Globus pallidus (tissue), 1 donor: ENCODE measurements around the gene TBCK.
A peak's percentile ranks its signal among the peaks of the same experiment; 100 is the strongest.
"Not testable (repeated sequence)": the region's sequence is repeated elsewhere in the genome, so short reads cannot be mapped to it uniquely, and the experiment has no call there.

ENCODE experiments used
- DNase-seq: peaks from one replicate; pipeline ENCODE4 v3.0.0-alpha.2; 2015; ENCODE audit warnings: low spot score

TBCK gene

DNA sequence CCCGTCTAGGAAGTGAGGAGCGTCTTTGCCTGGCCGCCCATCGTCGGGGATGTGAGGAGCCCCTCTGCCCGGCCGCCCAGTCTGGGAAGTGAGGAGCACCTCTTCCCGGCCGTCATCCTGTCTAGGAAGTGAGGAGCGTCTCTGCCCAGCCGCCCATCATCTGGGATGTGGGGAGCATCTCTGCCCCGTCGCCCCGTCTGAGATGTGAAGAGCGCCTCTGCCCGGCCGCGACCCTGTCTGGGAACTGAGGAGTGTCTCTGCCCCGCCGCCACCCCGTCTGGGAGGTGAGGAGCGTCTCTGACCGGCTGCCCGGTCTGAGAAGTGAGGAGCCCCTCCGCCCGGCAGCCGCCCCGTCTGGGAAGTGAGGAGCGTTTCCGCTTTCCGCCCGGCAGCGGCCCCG is 5.2 kb upstream of the TBCK start:
- DNase-seq, result not testable (repeated sequence)

DNA sequence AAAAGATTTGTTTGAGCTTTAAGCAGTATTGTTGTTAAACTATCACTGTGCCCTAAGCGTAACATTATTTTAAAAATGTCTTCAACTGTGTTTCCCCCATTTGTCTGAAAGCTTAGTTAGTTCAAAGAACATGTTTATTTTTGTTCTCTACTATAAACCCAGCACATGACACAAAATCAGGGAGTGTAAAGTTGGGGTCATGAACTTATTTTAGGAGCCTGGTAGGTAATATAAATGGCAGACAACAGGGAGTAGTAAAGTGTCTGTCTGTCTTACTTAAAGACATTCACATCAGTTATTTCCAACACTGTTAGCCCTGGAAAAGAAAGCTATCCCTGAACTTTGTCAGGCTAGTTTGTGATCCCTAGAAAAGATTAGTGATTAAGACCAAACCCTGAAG is 4.2 kb upstream of the TBCK start:
- no peak for DNase-seq

GRCh38 chr4:106318511-106318910 is 2.5 kb upstream of the TBCK start:
- DNase-seq, result no peak

- no peak for DNase-seq
These were observed 1.8 kb upstream of the TBCK start for GRCh38 chr4:106317815-106318214.

DNA sequence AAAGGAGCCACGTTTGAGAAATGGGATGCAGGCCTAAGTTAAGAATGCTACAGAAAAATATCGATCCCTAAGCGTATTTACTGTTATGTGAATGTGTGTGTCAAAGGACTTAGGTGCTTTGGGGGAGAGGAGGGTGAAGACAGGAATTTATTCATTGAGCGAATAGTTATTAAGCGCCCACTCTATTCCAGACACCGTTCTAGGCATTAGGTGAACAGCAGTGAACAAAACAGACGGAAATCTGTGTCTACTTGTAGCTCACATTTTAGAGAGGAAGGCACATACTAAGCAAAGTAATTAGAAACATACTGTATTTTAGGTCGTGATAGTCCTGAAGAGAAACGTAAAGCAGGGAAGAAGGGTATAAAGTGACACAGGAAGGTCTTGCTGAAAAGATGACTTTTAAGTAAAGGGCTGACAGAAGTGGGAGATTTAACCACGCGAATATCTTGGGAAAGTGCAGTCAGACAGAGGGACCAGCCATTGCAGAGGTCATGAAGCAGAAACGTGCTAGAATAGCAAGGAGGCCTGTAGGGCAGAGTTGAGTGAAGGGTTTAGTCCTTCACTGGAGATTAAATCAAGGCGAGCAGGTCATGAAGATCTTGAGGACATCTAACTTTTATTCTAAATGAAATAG is 882 bp upstream of the TBCK start:
- peak; percentile 9 for DNase-seq

GRCh38 chr4:106315476-106315967 is 487 bp downstream of the TBCK start:
- DNase-seq, result peak; percentile 12

DNA sequence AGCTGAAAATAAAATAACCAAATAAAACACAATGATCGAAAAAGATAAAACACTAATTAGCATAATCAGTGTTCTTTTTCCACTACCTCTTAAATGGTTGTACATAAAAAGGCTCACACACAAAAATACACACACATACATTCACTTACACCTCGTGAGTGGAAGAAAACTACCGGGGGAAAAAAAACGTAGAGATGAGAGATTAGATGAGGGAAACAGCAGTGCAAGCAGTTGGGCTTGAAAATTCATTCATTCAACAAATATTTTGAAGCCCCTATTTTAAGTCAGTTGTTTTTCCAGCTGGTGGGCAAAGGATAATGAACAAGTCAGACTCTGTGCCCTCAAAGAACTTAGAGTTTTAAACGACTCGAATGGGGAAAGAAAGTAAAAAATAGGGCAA is 1.0 kb downstream of the TBCK start:
- DNase-seq, result no peak

- no peak for DNase-seq
These were observed 2.9 kb downstream of the TBCK start for GRCh38 chr4:106312997-106313522.

DNA sequence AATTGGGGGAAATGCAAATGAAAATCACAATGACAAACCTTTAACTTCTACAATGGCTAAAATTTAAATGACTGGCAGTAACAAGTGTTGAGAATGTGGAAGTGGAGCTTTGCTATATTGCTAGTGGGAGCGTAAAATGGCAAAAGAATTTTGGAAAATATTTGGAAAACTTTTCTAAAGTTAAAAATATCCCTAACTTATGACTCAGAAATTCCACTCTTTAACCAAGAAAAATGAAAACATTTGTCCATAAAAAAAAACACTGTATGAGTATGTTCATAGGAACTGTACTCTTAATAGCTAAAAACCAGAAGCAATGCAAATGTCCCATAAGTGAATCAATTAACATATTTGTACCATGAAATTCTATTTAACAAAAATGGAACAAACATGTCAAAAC is 3.6 kb downstream of the TBCK start:
- no peak for DNase-seq

DNA sequence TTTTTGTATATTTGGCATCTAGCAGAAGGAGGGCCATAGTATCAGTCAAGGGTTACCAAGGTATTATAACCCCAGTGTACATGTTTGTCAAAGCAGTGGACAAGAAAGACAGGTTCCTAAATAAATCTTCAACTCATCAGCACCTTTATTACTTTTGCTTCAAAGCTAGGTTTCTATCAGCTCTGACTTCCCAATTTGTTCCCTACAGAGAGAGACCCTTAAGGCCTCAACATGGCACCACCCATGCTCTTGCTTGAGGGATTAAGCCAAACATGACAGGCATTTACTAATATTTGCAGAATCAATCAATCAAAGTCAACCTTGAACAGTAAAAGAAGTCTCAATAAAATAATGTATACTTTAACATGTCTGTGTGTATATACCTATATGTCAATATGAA is 9.4 kb downstream of the TBCK start:
- DNase-seq, result no peak

DNA sequence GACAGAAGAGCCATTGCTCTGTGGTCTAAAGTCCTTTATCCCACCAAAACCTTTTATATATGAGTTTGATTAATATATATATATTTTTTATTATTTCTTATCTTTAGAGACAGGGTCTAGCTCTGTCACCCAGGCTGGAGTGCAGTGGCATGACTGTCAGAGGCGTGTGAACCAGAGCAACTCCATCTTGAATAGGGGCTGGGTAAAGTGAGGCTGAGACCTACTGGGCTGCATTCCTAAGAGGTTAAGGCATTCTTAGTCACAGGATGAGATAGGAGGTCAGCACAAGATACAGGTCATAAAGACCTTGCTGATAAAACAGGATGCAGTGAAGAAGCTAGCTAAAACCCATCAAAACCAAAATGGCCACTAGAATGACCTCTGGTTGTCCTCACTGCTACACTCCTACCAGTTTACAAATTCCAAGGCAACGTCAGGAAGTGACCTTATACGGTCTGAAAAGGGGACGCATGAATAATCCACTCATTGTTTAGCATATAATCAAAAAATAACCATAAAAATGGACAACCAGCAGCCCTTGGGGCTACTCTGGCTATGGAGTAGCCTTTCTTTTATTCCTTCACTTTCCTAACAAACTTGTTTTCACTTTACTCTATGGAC is 10.5 kb downstream of the TBCK start:
- no peak for DNase-seq

DNA sequence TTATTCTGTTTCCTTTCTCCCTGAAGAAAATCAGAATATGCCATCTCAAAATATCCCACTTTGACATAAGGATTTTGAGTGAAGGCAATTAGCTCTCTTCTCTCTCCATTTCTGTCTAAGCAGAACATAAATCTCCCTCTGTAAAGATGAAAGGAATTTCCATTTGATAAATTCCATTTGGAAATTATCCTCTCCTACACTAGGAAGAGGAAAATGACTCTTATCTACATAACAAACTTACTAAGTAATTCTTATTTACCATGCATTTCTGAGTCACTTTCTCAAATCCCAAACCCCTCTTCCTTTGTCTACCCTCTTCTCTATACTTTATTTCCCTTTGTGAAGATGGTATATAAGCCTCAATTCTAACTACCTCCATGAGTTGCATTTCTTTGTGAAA is 11.4 kb downstream of the TBCK start:
- no peak for DNase-seq

DNA sequence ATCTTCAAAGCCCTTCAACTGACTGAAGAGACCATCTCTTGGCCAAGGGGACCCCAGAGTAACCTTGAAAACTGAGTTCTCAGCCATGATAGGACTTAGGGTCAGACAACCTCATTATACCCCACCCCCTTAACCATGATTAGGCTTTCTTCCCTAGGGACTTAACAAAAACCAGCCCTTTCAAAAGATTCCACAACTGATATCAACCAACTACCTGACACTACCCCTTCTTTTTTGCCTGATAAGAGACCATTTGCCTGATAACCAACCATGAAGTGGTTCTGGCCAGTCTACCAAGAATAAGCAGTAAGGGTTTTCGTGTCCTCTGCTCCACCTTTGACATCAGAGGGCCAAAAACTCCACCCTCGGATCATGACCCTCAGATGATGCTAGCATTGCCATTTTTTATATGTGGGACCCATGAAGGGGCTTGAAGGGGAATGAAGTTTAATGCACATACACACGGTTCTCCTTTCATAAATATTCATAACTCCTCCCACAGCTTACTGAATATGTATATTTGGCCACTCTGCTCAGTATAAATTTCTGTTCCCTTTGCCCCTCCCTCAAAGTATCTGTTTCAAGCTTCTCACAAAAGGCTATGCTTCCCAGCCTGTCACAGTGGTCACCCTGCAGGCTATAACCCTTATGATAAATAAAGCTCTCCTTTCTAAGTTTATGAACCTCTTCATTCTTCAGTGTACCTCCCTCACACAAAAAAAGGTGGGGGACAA is 12.3 kb downstream of the TBCK start:
- DNase-seq, result no peak

DNA sequence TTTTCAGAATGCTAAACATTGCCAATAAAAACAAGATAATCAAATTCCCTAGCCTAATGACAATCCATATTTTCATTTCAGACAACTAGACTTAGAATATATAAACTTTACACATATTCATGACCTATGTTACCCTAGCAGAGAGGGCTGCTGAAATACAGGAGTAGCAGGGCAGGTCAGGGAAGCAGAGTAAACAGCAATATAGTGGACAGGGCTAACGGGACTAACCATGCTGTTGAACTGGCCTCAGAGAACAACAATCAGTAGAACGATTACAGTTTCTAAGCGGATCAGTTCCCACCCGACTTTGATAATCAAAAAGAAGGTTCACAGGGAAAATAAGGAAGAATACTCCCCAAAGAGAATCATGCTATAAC is 14.0 kb downstream of the TBCK start:
- DNase-seq, result no peak

GRCh38 chr4:106301393-106302061 is 14.5 kb downstream of the TBCK start:
- DNase-seq, result no peak

DNA sequence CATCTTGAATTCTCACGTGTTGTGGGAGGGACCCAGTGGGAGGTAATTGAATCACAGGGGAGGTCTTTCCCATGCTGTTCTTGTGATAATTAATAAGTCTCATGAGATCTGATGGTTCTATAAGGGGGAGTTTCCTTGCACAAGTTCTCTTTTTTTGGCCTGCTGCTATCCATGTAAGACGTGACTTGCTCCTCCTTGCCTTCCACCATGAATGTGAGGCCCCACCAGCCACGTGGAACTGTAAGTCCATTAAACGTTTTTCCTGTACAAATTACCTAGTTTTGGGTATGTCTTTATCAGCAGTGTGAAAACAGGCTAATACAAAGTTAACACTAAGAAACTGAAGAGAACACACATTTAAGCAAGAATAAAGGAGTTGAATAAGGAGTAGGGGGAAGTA is 16.0 kb downstream of the TBCK start:
- DNase-seq, result no peak

GRCh38 chr4:106297245-106298035 is 18.6 kb downstream of the TBCK start:
- no peak for DNase-seq

GRCh38 chr4:106294062-106294461 is 21.9 kb downstream of the TBCK start:
- DNase-seq, result no peak

DNA sequence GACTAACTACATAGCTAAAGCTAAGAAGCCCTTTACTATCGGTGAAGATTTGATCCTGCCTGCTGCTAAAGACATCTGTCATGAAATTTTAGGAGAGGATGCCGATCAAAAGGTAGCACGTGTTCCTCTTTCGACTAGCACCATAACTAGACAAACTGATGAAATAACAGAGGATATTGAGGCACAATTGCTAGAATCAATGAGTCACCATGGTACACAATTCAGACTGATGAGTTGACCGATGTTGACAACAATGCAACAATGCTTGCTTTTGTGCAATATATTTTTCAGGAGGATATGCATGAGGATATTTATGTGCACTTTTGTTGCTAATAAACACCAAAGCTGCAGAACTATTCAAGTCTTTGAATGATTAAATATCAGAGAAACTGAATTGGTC is 24.3 kb downstream of the TBCK start:
- DNase-seq, result no peak

DNA sequence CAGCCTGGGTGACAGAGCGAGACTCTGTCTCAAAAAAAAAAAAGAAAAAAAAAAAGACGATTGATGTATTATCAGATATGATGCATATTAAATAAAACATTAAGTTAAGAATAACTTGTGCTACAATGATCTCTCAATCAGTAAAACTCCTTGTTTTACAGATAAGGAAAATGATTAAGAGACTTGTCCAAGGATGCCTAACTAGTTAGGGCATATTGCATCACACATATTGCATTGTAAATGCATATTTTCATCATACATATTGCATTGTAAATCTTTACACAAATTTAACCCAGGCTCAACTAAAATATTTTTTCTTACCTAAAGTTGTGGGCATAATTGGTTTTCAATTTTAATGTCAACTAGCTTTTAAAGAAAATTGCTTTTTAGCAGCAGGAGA is 26.3 kb downstream of the TBCK start:
- DNase-seq, result no peak

DNA sequence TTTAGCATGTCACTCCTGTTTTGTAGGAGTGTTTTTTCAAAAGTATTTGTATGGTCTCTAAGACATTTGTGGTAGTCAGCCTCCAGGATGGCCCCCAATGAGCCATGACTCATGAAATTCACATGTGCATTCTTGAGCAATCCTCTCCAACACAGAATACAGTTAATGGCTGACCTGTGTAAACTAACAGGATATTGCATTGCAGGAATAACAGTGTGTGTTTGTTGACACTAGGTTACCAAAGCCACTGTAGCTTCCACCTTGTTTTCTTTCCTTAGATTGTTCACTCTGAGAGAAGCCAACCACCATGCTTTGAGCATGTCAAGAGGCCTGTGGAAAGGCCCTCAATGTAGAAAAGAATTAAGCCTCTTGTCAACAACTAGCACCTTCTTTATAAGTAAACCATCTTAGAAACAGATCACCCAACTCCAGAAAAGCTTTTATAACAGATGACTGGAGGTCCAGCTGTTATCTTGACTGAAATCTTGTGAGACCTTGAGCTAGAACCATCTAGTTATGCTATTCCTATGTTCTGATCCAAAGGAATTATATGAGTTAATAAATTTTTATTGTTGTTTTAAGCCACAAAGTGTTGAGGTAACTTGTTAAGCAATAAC is 28.5 kb downstream of the TBCK start:
- no peak for DNase-seq
